HepG2 (cell line): ENCODE results near the gene PDE4D. TPM values are rescaled to one million over a fixed set of nuclear protein-coding genes. Genes with fewer than 3 reads are reported as not detected.
A peak's percentile ranks its signal among the peaks of the same experiment; 100 is the strongest.
"Not testable (repeated sequence)": the region's sequence is repeated elsewhere in the genome, so short reads cannot be mapped to it uniquely, and the experiment has no call there.

ENCODE experiments used
- ATAC-seq: fragments of 200-7000 bp; cut with Tn5 transposase; 3 replicates; pipeline ENCODE4 v1.9.1; 2020; ENCODE audit warnings: mild to moderate bottlenecking, moderate library complexity
- BruUV-seq: library from RNA; stranded (reverse); fragments of 400-500 nt; replicated peaks from 2 replicates; lab custom pipeline; 2021; lab: Mats Ljungman, UMichigan
- CTCF ChIA-PET: fragments of 300-600 bp; formaldehyde crosslinking; extraction: SDS; loops from one replicate; lab custom pipeline; 2021; ENCODE audit warnings: low total read pairs, inconsistent platforms, low intra/inter-chr PET ratio; lab: Yijun Ruan, JAX
- POLR2A ChIA-PET: fragments of 350-600 bp; sonication (Branson Sonifier 250); formaldehyde crosslinking; loops from one replicate; lab custom pipeline; 2020; ENCODE audit warnings: antibody characterized with exemption, inconsistent platforms; lab: Yijun Ruan, JAX
- DNase-seq: peaks from one replicate; pipeline ENCODE4 v3.0.0-alpha.2; 2015; ENCODE audit warnings: low spot score
- FAIRE-seq: peaks from 3 replicates; lab custom pipeline; 2011; peaks lifted over from hg19 to GRCh38; lab: Jason Lieb, UNC
- H2AFZ ChIP-seq: one replicate; pipeline ENCODE4 v1.6.1; 2011; ENCODE audit warnings: low read length, inconsistent platforms
- H3K27ac ChIP-seq: fragments of 300-600 bp; 3 replicates; pipeline ENCODE4 v1.8.0; 2011; ENCODE audit warnings: mixed run types, mild to moderate bottlenecking, mixed read lengths, low read length, inconsistent platforms; ENCODE audit not compliant: insufficient read depth; ENCODE audit errors: extremely low read length
- H3K27me3 ChIP-seq, 2 experiments: fragments of 200-600 bp in 1 of 2; 2 replicates in 1 of 2; 3 replicates in 1 of 2; pipeline versions ENCODE4 v1.6.0 to v1.8.0; 2011; ENCODE audit warnings: low read length in 2 of 2, mild to moderate bottlenecking in 2 of 2, moderate library complexity in 2 of 2, inconsistent platforms in 1 of 2; ENCODE audit not compliant: insufficient read depth in 2 of 2, control insufficient read depth in 1 of 2
- H3K36me3 ChIP-seq, 2 experiments: fragments of 200-600 bp in 1 of 2; replicated peaks in 1 of 2; 2 replicates in 1 of 2; 3 replicates in 1 of 2; pipeline versions ENCODE4 v1.5.1 to v1.8.0; 2011; ENCODE audit warnings: low read length in 2 of 2, inconsistent platforms in 1 of 2; ENCODE audit not compliant: insufficient read depth in 2 of 2, control insufficient read depth in 1 of 2
- H3K4me1 ChIP-seq: 2 replicates; pipeline ENCODE4 v1.5.1; 2012; ENCODE audit warnings: low read length, inconsistent platforms; ENCODE audit not compliant: insufficient read depth
- H3K4me2 ChIP-seq: 2 replicates; pipeline ENCODE4 v1.6.0; 2011; ENCODE audit warnings: low read depth, low read length, inconsistent platforms
- H3K4me3 ChIP-seq, 3 experiments: fragments of 200-600 bp in 1 of 3; sonication (generic), shearing (Covaris generic) in 1 of 3; replicated peaks in 1 of 3; 2 replicates each; pipeline ENCODE4 v1.5.1; 2011 to 2016; ENCODE audit warnings: low read length in 3 of 3, inconsistent platforms in 2 of 3, low read depth in 2 of 3, mild to moderate bottlenecking in 2 of 3, control low read depth in 1 of 3, mixed read lengths in 1 of 3; ENCODE audit not compliant: insufficient read depth in 1 of 3
- H3K79me2 ChIP-seq: one replicate; pipeline ENCODE4 v1.6.1; 2011; ENCODE audit warnings: low read length, inconsistent platforms; ENCODE audit not compliant: insufficient read depth
- H3K9ac ChIP-seq: 2 replicates; pipeline ENCODE4 v1.6.0; 2011; ENCODE audit warnings: mild to moderate bottlenecking, low read depth, low read length, inconsistent platforms; ENCODE audit not compliant: insufficient read depth
- H3K9me3 ChIP-seq: 2 replicates; pipeline ENCODE4 v1.5.1; 2012; ENCODE audit warnings: mild to moderate bottlenecking, low read length
- H4K20me1 ChIP-seq: 2 replicates; pipeline ENCODE4 v1.6.0; 2011; ENCODE audit warnings: inconsistent platforms, mild to moderate bottlenecking, low read length, moderate library complexity; ENCODE audit not compliant: insufficient read depth
- GATAD2A ChIP-seq: IDR thresholded peaks from 2 replicates; pipeline ENCODE4 v1.6.1; 2016
- HNF1A ChIP-seq, 2 experiments: sonication (generic) in 1 of 2; formaldehyde crosslinking in 1 of 2; IDR thresholded peaks; 2 replicates each; pipeline versions ENCODE4 v1.4.0 to v1.6.1; 2016 to 2020; ENCODE audit warnings: borderline replicate concordance in 1 of 2, low read depth in 1 of 2, mild to moderate bottlenecking in 1 of 2, missing genetic modification reagents in 1 of 2
- KLF15 ChIP-seq: sonication (generic); formaldehyde crosslinking; IDR thresholded peaks from 2 replicates; pipeline ENCODE4 v1.8.1; 2023; ENCODE audit warnings: borderline replicate concordance, mild to moderate bottlenecking, inconsistent platforms, missing genetic modification reagents, mixed read lengths
- ONECUT2 ChIP-seq: sonication (generic); formaldehyde crosslinking; IDR thresholded peaks from 2 replicates; pipeline ENCODE4 v1.4.0; 2020; ENCODE audit warnings: missing genetic modification reagents
- SOX6 ChIP-seq, 2 experiments: fragments of 450-650 bp in 1 of 2; sonication (generic) in 1 of 2; formaldehyde crosslinking in 1 of 2; IDR thresholded peaks; 2 replicates each; pipeline versions ENCODE4 v1.4.0 to v1.6.1; 2017 to 2020; ENCODE audit warnings: antibody characterized with exemption in 1 of 2, mild to moderate bottlenecking in 1 of 2, missing genetic modification reagents in 1 of 2
- ZFP36 ChIP-seq: fragments of 150-350 bp; IDR thresholded peaks from 2 replicates; pipeline ENCODE4 v1.6.1; 2018; ENCODE audit warnings: borderline replicate concordance, low read length, low read depth; ENCODE audit not compliant: partially characterized antibody
- WGBS: methylation state at CpG from one replicate; pipeline ENCODE4 v1.1.6; 2017; ENCODE audit warnings: low lambda C conversion rate; 5-methylcytosine and 5-hydroxymethylcytosine counted together
- in situ Hi-C: cut with HindIII; loops from 2 replicates; pipeline ENCODE4 v1.10.0; 2017; ENCODE audit warnings: low pct_unique_long_range_greater_than_20kb; ENCODE audit not compliant: extremely low pct_ligation_motif_present
- intact Hi-C: fragments of 100-400 bp; cut with micrococcal nuclease; formaldehyde crosslinking; loops from one replicate; pipeline ENCODE4 v1.10.0; 2022; ENCODE audit not compliant: unreplicated experiment
- polyA plus RNA-seq, 8 experiments: library from polyadenylated mRNA; depleted of rRNA in 3 of 8; stranded (reverse) in 7 of 8; unstranded in 1 of 8; fragments of >200 nt; fragmentation: Illumina TruSeq in 4 of 8; extraction: Trizol in 4 of 8; gene quantifications; 2 replicates each; pipeline versions ENCODE4 v1.2.1 to v1.2.3, GENCODE V29; 2011 to 2016; ENCODE audit warnings: low read depth in 4 of 8, missing spikeins in 1 of 8, mixed read lengths in 1 of 8; ENCODE audit not compliant: insufficient read depth in 1 of 8
- total RNA-seq, 5 experiments: library from RNA; depleted of rRNA; stranded (reverse); fragments of >200 nt; fragmentation: Illumina TruSeq; extraction: Trizol; gene quantifications; 2 replicates each; pipeline ENCODE4 v1.2.3, GENCODE V29; 2016; ENCODE audit warnings: low read depth in 1 of 5

The PDE4D gene
- total and polyA plus RNA-seq, 2 of the 13 experiments (the other 11 are each of a cell fraction or from before 2014, with no cell fraction given) = 7.0 to 12.2 TPM

- Histone ChIP-seq H3K4me2 (no peak overlapping the region), H3K79me2 (no peaks in the 10 kb centered on the region), H3K4me3 (no peak overlapping the region), H3K27me3 (no peaks in the 10 kb centered on the region), H3K4me1 (no peaks in the 10 kb centered on the region), H2AFZ (no peak overlapping the region), H4K20me1 (no peaks in the 10 kb centered on the region), H3K36me3 (no peaks in the 10 kb centered on the region), H3K9me3 (peaks cover 10% of the 10 kb centered on the region; the same call in 1 of the 2 replicates), H3K9ac (no peak overlapping the region), H3K27ac (no peak overlapping the region)
- TF ChIP-seq ZFP36 (no peak), SOX6 (IDR thresholded peaks at IDR 0.05) (no peak), SOX6 (CRISPR knock-in tag; IDR thresholded peaks at IDR 0.05) (peak; percentile 27; the same call in 1 of the 2 replicates), GATAD2A (CRISPR knock-in tag) (peak; percentile 37; the same call in 1 of the 2 replicates), KLF15 (CRISPR knock-in tag) (no peak), HNF1A (IDR thresholded peaks at IDR 0.05; ENCODE audit: low read depth) (peak; percentile 34; the same call in 1 of the 2 replicates), HNF1A (CRISPR knock-in tag; IDR thresholded peaks at IDR 0.05; ENCODE audit: borderline replicate concordance) (no peak), ONECUT2 (CRISPR knock-in tag) (0 out of 2 replicates have a peak, but pooled peaks have one; percentile 16)
- in situ Hi-C loops = no loop called here
- WGBS = 79% methylated on average over 2 of the region's 2 CpGs
- ChIA-PET CTCF (no interaction called here), POLR2A (no interaction called here)
- no TSS peak for BruUV-seq
- FAIRE-seq = no peak
- intact Hi-C loops = no loop called here
- DNase-seq = no peak
- ATAC-seq = peak; percentile 47; the same call in 2 of the 3 replicates
Observed at GRCh38 chr5:59412428-59412827, 481.1 kb downstream of the PDE4D start.

GRCh38 chr5:59408997-59409396 lies 484.5 kb downstream of the PDE4D start:
- FAIRE-seq, H3K36me3 ChIP-seq, H3K4me2 ChIP-seq, H4K20me1 ChIP-seq, in situ Hi-C loops, H3K27ac ChIP-seq, DNase-seq, H3K27me3 ChIP-seq, ATAC-seq, CTCF ChIA-PET, H3K4me3 ChIP-seq, H3K4me1 ChIP-seq, intact Hi-C loops, H3K79me2 ChIP-seq, POLR2A ChIA-PET, BruUV-seq, H2AFZ ChIP-seq, H3K9ac ChIP-seq: not testable (repeated sequence)
- peaks cover 10% of the 10 kb centered on the region; the same call in 1 of the 2 replicates for H3K9me3 ChIP-seq
- WGBS = 89% methylated on average over 1 of the region's 3 CpGs
